ENCODE results near the gene TFDP2.
A peak's percentile ranks its signal among the peaks of the same experiment; 100 is the strongest.
"Not testable (repeated sequence)": the region's sequence is repeated elsewhere in the genome, so short reads cannot be mapped to it uniquely, and the experiment has no call there.

The TFDP2 gene

GRCh38 chr3:141933421-141934300 lies 215.7 kb downstream of the TFDP2 start:
- TF ChIP-seq JUND (IDR thresholded peaks at IDR 0.05; ENCODE audit: low read depth), result no peak
- in situ Hi-C loops (cut with HindIII; ENCODE audit: low pct_unique_long_range_greater_than_20kb, low sequenced_read_pairs), result no loop called here
- DNase-seq (ENCODE audit: low read depth in 1 of 2, low spot score in 1 of 2), result no peak

- no peak for DNase-seq (ENCODE audit: low read depth in 1 of 2, low spot score in 1 of 2)
- in situ Hi-C loops (cut with HindIII; ENCODE audit: low pct_unique_long_range_greater_than_20kb, low sequenced_read_pairs), result no loop called here
- no peak for TF ChIP-seq JUND (IDR thresholded peaks at IDR 0.05; ENCODE audit: low read depth)
Measured at GRCh38 chr3:141930801-141931200, 218.5 kb downstream of the TFDP2 start.

GRCh38 chr3:141929341-141929995 lies 219.9 kb downstream of the TFDP2 start:
- in situ Hi-C loops (cut with HindIII; ENCODE audit: low pct_unique_long_range_greater_than_20kb, low sequenced_read_pairs), result no loop called here
- TF ChIP-seq JUND (IDR thresholded peaks at IDR 0.05; ENCODE audit: low read depth), result no peak
- no peak for DNase-seq (ENCODE audit: low read depth in 1 of 2, low spot score in 1 of 2)

GRCh38 chr3:141928631-141929270 lies 220.6 kb downstream of the TFDP2 start:
- DNase-seq (ENCODE audit: low read depth in 1 of 2, low spot score in 1 of 2), result no peak
- in situ Hi-C loops (cut with HindIII; ENCODE audit: low pct_unique_long_range_greater_than_20kb, low sequenced_read_pairs), result no loop called here
- TF ChIP-seq JUND (IDR thresholded peaks at IDR 0.05; ENCODE audit: low read depth), result no peak

- in situ Hi-C loops (cut with HindIII; ENCODE audit: low pct_unique_long_range_greater_than_20kb, low sequenced_read_pairs), result no loop called here
Measured at GRCh38 chr3:141926929-141927328, 222.4 kb downstream of the TFDP2 start.

GRCh38 chr3:141925677-141926076 lies 223.7 kb downstream of the TFDP2 start:
- DNase-seq (ENCODE audit: low read depth in 1 of 2, low spot score in 1 of 2); in situ Hi-C loops (cut with HindIII; ENCODE audit: low pct_unique_long_range_greater_than_20kb, low sequenced_read_pairs): not testable (repeated sequence)

More at GRCh38 chr3:141926929-141927328, 222.4 kb downstream of the TFDP2 start:
- no peak for DNase-seq (ENCODE audit: low read depth in 1 of 2, low spot score in 1 of 2)
- TF ChIP-seq JUND (IDR thresholded peaks at IDR 0.05; ENCODE audit: low read depth), result no peak

GRCh38 chr3:141921316-141921715 lies 228.0 kb downstream of the TFDP2 start:
- in situ Hi-C loops (cut with HindIII; ENCODE audit: low pct_unique_long_range_greater_than_20kb, low sequenced_read_pairs), result no loop called here
- TF ChIP-seq JUND (IDR thresholded peaks at IDR 0.05; ENCODE audit: low read depth), result no peak
- no peak for DNase-seq (ENCODE audit: low read depth in 1 of 2, low spot score in 1 of 2)

- in situ Hi-C loops (cut with HindIII; ENCODE audit: low pct_unique_long_range_greater_than_20kb, low sequenced_read_pairs), result no loop called here
- no peak for TF ChIP-seq JUND (IDR thresholded peaks at IDR 0.05; ENCODE audit: low read depth)
- DNase-seq (ENCODE audit: low read depth in 1 of 2, low spot score in 1 of 2), result no peak
Measured at GRCh38 chr3:141920701-141921100, 228.6 kb downstream of the TFDP2 start.

- in situ Hi-C loops (cut with HindIII; ENCODE audit: low pct_unique_long_range_greater_than_20kb, low sequenced_read_pairs), result no loop called here
- TF ChIP-seq JUND (IDR thresholded peaks at IDR 0.05; ENCODE audit: low read depth), result no peak
- no peak for DNase-seq (ENCODE audit: low read depth in 1 of 2, low spot score in 1 of 2)
Measured at GRCh38 chr3:141915766-141916165, 233.6 kb downstream of the TFDP2 start.

- DNase-seq (ENCODE audit: low read depth in 1 of 2, low spot score in 1 of 2), result no peak
- in situ Hi-C loops (cut with HindIII; ENCODE audit: low pct_unique_long_range_greater_than_20kb, low sequenced_read_pairs), result no loop called here
- TF ChIP-seq JUND (IDR thresholded peaks at IDR 0.05; ENCODE audit: low read depth), result no peak
Measured at GRCh38 chr3:141915016-141915415, 234.3 kb downstream of the TFDP2 start.

GRCh38 chr3:141914311-141914710 lies 235.0 kb downstream of the TFDP2 start:
- in situ Hi-C loops (cut with HindIII; ENCODE audit: low pct_unique_long_range_greater_than_20kb, low sequenced_read_pairs), result no loop called here
- no peak for DNase-seq (ENCODE audit: low read depth in 1 of 2, low spot score in 1 of 2)
- TF ChIP-seq JUND (IDR thresholded peaks at IDR 0.05; ENCODE audit: low read depth), result no peak

- peak; percentile 61 to 82 for DNase-seq (ENCODE audit: low read depth in 1 of 2, low spot score in 1 of 2)
- in situ Hi-C loops (cut with HindIII; ENCODE audit: low pct_unique_long_range_greater_than_20kb, low sequenced_read_pairs), result no loop called here
- no peak for TF ChIP-seq JUND (IDR thresholded peaks at IDR 0.05; ENCODE audit: low read depth)
Measured at GRCh38 chr3:141913150-141913811, 236.1 kb downstream of the TFDP2 start.

- in situ Hi-C loops (cut with HindIII; ENCODE audit: low pct_unique_long_range_greater_than_20kb, low sequenced_read_pairs); DNase-seq (ENCODE audit: low read depth in 1 of 2, low spot score in 1 of 2): not testable (repeated sequence)
Measured at GRCh38 chr3:141909986-141910385, 239.4 kb downstream of the TFDP2 start.

All from T47D (cell line).